Stimulated activated CD8-positive, alpha-beta memory T cell treated with anti-CD3 and anti-CD28 coated beads, Interleukin-15, amount 100 ng/mL, for 48 hours (primary cell): Measurements from ENCODE around the gene UNC5A.

Experiments used
- DNase-seq, 2 donors: peaks; one replicate each; pipeline ENCODE4 v3.0.0-alpha.2; 2020; ENCODE audit warnings: low read depth in 2 of 2

Gene UNC5A

DNA sequence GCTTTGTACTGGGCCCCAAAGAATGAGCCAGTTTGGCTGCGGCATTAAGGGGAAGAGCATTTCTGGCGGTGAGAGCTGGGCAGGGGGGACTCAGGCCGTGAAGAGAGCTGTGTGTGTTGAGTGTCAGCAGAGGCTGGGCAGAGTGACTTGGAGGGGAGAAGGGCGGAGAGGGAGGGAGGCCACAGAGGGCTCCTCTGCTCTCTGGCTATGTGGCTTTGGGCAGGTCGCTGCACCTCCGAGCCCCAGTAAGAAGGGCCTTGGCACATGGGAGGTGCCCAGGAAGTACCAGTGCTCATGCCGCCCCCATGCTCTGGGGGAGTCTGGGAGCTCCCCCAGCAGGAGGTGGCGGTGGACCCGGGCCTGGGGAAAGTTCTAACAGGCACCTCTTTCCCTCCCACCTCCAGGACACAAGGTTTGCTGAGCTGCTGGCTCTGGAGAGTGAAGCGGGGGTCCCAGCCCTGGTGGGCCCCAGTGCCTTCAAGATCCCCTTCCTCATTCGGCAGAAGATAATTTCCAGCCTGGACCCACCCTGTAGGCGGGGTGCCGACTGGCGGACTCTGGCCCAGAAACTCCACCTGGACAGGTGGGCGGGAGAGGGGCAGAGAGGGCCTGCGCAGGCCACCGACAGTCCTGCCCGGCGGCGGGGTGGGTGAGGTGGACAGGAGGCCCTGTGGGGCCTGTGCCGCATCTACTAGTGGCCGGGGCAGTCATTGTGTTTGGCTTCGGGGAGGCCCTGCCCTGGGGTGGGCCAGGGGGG, 68.7 kb downstream of the UNC5A start:
- no peak for DNase-seq

DNA sequence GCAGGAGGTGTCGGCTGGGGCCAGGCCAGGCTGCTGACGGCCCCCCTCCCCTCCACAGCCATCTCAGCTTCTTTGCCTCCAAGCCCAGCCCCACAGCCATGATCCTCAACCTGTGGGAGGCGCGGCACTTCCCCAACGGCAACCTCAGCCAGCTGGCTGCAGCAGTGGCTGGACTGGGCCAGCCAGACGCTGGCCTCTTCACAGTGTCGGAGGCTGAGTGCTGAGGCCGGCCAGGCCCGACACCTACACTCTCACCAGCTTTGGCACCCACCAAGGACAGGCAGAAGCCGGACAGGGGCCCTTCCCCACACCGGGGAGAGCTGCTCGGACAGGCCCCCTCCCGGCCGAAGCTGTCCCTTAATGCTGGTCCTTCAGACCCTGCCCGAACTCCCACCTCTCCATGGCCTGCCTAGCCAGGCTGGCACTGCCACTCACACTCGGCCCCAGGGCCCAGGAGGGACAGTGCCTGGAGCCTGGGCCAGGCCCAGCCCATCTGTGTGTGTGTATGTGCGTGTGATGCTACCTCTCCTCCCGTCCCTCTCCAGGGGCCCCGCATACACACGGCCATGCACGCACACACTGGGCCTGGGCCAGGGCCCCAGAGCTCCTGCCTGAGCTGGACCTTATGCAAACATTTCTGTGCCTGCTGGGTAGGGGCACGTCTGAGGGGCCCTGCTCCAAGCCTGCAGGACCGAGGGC, 69.5 kb downstream of the UNC5A start:
- no peak for DNase-seq

- no peak for DNase-seq
Observed at GRCh38 chr5:176880366-176881020, 70.1 kb downstream of the UNC5A start.

GRCh38 chr5:176881021-176881749, 70.8 kb downstream of the UNC5A start:
- no peak for DNase-seq

- DNase-seq: no peak
Observed at GRCh38 chr5:176881816-176882566, 71.6 kb downstream of the UNC5A start.

DNA sequence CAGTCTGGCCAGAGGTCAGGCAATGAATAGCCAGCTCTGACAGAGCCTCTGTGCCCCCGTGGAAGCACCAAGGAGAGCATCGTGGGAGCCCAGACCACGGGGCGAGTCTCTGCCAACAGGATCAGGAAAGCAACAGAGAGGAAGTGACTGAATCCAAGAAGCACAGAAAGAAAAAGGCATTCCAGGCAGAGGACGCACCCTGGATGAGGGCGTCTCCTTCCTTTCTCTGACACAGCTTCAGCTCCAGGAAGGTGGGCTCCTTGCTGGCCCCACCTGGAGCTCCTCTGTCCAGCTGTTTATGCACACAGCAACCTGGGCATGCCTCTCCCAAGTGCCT, 72.2 kb downstream of the UNC5A start:
- DNase-seq: no peak

DNA sequence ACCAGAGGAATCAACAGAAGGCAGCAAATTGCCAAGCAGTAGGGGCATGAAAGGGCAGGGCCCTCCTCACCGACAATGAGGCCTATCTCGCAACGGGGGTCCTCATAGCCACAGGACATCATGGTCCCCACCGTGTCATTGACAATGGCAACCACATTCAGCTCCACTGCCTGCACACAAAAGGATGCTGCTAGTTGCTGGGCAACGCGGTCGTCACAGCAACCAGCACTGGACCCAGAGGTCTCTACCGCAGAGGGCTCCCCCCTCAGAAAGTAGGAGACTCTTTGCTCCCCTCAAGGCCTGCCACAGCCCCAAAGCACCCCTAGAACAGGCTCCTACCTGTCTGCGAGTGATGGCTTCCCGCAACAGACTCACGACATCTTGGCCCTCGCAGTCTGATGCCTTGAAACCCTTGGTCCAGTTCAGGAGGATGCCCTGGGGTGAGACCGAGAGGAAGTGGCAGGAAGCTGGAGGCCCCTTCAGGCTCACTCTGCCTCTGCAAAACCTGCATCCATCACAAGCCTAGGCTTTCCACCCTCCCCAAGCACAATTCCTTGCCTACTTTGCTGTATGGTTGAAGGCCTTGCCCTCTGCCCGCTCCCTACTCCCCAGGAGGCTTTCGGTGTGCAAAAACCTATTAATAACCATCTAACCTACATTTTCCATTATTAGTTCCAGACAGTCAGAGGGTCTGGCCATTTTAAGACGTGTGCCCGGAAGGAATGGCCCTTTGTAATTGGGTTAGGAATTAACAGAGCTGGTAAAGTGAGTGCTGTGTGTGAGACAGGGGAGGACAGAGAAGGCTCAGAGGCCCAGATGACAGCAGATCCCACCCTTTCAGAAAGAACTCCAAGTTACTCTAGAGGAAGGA, 73.6 kb downstream of the UNC5A start:
- DNase-seq: no peak

GRCh38 chr5:176884571-176884890, 74.2 kb downstream of the UNC5A start:
- no peak for DNase-seq

- no peak for DNase-seq
Observed at GRCh38 chr5:176886336-176887251, 76.2 kb downstream of the UNC5A start.

GRCh38 chr5:176887252-176887849, 77.0 kb downstream of the UNC5A start:
- no peak for DNase-seq

DNA sequence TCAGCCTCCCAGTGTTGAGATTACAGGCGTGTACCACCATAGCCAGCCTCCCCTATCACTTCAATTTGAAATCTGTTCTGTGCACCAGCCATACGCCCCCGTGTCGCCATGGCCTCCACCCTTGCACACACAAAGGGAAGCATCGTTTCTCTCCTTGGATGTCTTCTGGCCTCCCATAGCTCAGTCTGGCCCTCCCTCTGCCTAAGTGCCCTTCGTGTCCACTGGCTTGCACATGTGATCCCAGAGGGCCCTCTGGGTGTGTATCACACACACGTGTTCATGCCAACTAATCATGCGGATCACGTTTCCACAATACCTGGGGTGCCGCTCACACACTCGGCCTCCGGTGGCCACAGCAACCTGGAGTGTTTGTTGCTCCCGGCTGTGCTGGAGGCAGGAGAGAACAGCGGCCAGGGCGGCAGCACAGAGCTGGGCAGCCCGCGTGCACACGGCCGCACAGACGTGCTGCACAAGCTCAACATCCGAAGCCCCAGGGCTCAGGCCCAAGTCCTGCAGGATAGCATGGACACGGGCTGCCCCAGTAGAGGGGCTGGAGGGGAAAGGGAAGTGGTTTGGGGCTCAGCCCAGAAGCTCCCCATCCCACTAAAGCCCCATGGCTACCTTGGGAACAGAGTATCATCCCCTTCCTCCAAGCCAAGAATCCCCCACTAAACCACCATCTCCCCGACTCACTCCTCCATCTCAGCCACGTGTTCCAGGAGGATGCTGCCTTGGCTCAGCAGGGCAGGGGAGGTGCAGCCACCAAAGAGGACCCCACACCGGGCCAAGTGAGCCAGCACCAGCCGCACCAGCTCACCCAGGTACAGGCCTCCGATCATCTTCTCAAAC, 77.9 kb downstream of the UNC5A start:
- no peak for DNase-seq

- DNase-seq: no peak
Observed at GRCh38 chr5:176888865-176889165, 78.5 kb downstream of the UNC5A start.

- DNase-seq: no peak
Observed at GRCh38 chr5:176889321-176890280, 79.2 kb downstream of the UNC5A start.

DNA sequence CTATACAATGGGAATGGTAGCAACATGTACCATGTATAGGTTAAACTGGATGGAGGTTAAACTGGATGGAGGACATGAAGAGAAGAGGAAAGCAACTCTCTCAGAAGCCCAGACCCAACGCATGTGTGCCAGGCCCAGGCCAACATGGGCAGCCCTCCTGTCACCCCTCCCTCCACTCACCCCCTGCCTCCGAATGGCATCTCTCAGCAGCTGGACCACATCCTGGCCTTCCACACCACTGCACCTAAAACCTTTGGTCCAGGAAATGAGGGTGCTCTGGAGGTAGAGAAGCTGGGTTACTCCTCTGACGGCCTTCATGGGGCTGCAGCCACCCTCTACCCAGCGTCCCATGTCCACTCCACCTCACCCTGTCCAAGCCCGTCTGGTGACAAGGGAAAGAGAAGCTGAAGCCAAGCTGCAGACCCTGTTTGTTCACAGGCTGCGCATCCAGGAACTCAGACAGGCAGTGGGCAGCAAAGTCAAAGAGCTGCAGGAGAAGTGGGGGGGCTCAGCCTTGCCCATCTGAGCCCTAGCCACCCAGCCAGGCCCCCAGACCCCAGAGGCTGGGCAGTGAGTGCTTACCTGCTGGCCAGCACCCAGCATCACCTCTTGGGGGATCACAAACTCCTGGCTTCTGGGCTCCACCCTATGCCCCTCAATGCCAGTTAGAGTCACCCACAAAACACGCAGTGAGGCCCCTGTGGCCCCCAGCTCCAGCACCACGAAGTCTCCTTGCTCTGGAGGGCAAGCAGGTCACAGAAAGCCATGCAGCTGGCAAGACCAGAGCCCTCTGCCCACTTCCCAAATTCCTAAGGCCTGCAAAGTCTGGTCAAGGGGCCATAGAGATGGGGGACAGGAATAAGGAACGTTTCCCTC, 80.3 kb downstream of the UNC5A start:
- no peak for DNase-seq

DNA sequence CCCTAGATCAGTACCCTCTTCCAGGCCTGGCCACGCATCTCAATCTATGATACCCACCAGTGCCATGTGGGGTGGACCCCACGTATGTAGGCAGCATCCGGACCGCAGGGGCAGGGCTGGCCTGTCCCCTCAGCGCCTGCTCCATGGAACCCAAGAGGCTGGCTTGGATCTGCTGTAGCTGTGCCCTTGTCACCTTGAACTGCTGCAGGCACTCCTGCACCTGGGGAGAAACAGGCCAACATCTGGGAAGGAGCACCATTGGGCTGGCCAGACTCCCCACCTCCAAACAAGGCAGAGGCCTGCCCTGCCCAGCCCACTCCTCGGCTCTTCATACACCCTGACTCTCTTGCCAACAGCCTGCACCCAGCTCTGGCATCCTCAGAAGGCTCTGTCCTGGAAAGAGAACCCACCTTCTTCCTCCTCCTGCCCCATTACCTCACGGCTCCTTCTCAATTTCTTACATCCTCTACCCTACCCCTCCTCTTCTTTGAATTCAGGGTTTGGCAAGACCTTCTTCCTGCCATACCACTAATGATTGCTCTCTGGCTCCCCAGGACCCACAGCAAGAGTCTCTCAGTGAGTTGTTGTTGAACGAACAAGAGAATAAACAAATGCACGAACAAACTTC, 81.1 kb downstream of the UNC5A start:
- no peak for DNase-seq

GRCh38 chr5:176892663-176893062, 82.3 kb downstream of the UNC5A start:
- DNase-seq: no peak
